RWPE2 (cell line): ENCODE measurements around the gene IL22RA1.
A peak's percentile ranks its signal among the peaks of the same experiment; 100 is the strongest.

Experiments
- ATAC-seq: fragments of 200-7000 bp; cut with Tn5 transposase; 3 replicates; pipeline ENCODE4 v1.9.1; 2021; ENCODE audit warnings: low read depth
- DNase-seq: peaks from one replicate; pipeline ENCODE4 v3.0.0-alpha.2; 2020; ENCODE audit warnings: low spot score
- H3K27ac ChIP-seq: fragments of 450-650 bp; 2 replicates; pipeline ENCODE4 v1.5.1; 2017; ENCODE audit warnings: mild to moderate bottlenecking; ENCODE audit not compliant: poor library complexity, severe bottlenecking
- H3K27me3 ChIP-seq: fragments of 250-450 bp; sonication (Bioruptor Pico); 2 replicates; pipeline ENCODE4 v1.5.1; 2021; ENCODE audit warnings: mild to moderate bottlenecking, moderate library complexity; ENCODE audit not compliant: insufficient read depth, poor library complexity, severe bottlenecking
- H3K36me3 ChIP-seq: fragments of 250-450 bp; sonication (Bioruptor Pico); 2 replicates; pipeline ENCODE4 v1.5.1; 2020; ENCODE audit warnings: low read depth, mild to moderate bottlenecking, moderate library complexity
- H3K4me1 ChIP-seq: fragments of 250-450 bp; sonication (Bioruptor Pico); 2 replicates; pipeline ENCODE4 v1.5.1; 2021; ENCODE audit warnings: mild to moderate bottlenecking, moderate library complexity; ENCODE audit not compliant: insufficient read depth, poor library complexity, severe bottlenecking
- H3K4me3 ChIP-seq: fragments of 250-450 bp; sonication (Bioruptor Pico); 2 replicates; pipeline ENCODE4 v1.5.1; 2021; ENCODE audit warnings: mild to moderate bottlenecking, moderate library complexity; ENCODE audit not compliant: severe bottlenecking
- H3K9me3 ChIP-seq: fragments of 250-450 bp; sonication (Bioruptor Pico); 2 replicates; pipeline ENCODE4 v1.5.1; 2021; ENCODE audit warnings: mild to moderate bottlenecking, moderate library complexity; ENCODE audit not compliant: severe bottlenecking
- TF ChIP-seq, protein P1 (sequence below): fragments of 450-650 bp; IDR thresholded peaks from one replicate; pipeline ENCODE4 v1.5.1; 2017; ENCODE audit warnings: mild to moderate bottlenecking, moderate library complexity; ENCODE audit not compliant: poor library complexity, severe bottlenecking

IL22RA1 gene

DNA sequence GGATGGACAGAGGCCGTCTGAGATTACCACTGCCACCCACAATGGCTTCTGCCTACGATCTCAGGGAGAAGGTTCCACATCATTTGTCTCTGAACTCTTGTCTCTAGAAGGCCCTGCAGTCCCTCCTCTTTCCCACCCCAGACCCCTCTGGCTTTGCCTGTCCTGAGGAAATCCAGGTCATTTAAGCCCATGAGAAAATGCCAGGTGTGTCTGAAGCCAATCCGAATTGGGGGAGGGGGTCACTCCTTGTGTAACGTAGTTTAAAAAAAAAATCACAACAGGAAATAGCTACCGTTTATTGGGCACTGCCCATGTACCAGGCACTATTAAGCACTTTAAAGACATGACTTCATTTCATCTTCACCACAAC, 23.5 kb downstream of the IL22RA1 start:
- peaks cover 21% of the 10 kb centered on the region for H3K4me1 ChIP-seq
- no peak overlapping the region for H3K4me3 ChIP-seq
- ATAC-seq (no peak), DNase-seq (no peak)
- H3K9me3 ChIP-seq = no peaks in the 10 kb centered on the region
- H3K27ac ChIP-seq = peak overlapping the region; percentile 45
- H3K27me3 ChIP-seq = no peaks in the 10 kb centered on the region
- H3K36me3 ChIP-seq = no peaks in the 10 kb centered on the region
- TF ChIP-seq, protein P1, sequence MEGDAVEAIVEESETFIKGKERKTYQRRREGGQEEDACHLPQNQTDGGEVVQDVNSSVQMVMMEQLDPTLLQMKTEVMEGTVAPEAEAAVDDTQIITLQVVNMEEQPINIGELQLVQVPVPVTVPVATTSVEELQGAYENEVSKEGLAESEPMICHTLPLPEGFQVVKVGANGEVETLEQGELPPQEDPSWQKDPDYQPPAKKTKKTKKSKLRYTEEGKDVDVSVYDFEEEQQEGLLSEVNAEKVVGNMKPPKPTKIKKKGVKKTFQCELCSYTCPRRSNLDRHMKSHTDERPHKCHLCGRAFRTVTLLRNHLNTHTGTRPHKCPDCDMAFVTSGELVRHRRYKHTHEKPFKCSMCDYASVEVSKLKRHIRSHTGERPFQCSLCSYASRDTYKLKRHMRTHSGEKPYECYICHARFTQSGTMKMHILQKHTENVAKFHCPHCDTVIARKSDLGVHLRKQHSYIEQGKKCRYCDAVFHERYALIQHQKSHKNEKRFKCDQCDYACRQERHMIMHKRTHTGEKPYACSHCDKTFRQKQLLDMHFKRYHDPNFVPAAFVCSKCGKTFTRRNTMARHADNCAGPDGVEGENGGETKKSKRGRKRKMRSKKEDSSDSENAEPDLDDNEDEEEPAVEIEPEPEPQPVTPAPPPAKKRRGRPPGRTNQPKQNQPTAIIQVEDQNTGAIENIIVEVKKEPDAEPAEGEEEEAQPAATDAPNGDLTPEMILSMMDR = no peak

DNA sequence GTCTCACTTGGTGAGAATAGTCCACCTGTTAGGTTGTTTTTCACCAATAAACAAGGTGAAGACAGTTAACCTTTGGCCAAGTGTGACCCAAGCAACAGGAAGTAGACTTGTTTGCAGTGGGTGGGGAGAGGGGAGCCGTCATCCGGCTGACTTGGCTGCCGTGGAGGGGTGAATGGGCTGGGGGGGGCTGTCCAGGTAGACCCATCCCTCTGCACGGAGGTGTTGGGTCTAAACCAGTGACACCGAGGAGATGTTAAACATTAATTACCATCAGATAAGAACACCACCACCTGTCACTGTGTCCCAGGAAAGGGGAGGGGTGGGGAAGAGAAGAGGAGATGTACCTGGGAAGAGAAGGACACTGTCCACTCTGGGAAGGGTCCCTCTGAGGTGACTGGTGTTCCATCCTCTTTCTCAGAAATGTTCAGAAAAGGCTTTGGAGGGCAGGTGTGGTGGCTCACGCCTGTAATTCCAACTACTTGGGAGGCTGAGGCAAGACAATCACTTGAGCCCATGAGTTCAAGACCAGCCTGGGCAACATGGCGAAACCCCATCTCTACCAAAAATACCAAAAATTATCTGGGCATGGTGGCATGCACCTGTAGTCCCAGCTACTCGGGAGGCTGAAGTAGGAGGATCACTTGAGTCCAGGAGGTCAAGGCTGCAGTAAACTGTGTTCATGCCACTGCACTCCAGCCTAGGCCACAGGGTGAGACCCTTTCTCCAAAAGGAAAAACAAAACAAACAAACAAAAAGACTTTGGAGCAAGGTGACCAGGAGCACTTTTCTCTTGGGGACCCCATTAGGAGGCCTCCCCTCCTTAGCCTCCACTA, 24.3 kb downstream of the IL22RA1 start:
- DNase-seq (no peak), ATAC-seq (no peak)
- peak overlapping the region; percentile 10 for H3K27ac ChIP-seq
- no peaks in the 10 kb centered on the region for H3K36me3 ChIP-seq
- H3K27me3 ChIP-seq = no peaks in the 10 kb centered on the region
- no peak overlapping the region for H3K4me3 ChIP-seq
- TF ChIP-seq, protein P1 = no peak
- H3K9me3 ChIP-seq = no peaks in the 10 kb centered on the region
- H3K4me1 ChIP-seq = peaks cover 21% of the 10 kb centered on the region

DNA sequence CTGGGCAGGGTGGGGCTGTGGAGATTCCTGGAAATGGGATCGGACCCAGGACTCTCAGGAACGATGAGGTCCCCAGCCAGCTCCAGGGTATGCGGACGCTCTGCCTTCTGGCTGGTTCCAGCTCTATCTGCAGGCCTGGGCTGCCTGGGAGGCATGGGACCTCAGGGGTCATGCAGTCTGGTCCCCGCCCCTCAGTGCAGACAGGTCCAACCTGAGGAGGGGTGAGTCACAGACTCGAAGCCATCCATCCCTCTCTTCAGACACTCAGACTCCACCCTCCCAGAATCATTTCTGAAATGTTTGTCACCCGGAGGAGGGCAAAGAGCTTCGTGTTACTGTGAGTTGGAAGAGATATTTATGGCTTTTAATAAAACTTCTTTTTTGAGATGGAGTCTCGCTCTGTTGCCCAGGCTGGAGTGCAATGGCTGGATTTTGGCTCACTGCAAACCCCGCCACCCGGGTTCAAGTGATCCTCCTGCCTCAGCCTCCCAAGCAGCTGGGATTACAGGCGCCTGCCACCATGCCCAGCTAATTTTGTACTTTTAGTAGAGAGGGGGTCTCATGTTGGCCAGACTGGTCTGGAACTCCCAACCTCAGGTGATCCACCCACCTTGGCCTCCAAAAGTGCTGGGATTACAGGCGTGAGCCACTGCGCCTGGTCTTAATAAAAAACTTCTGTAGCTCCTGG, 25.1 kb downstream of the IL22RA1 start:
- Histone ChIP-seq H3K36me3 (no peaks in the 10 kb centered on the region), H3K4me3 (no peak overlapping the region), H3K27me3 (no peaks in the 10 kb centered on the region), H3K4me1 (peaks cover 21% of the 10 kb centered on the region), H3K27ac (peak overlapping the region; percentile 10), H3K9me3 (no peaks in the 10 kb centered on the region)
- DNase-seq (no peak), ATAC-seq (peak; percentile 84)
- TF ChIP-seq, protein P1 = no peak

DNA sequence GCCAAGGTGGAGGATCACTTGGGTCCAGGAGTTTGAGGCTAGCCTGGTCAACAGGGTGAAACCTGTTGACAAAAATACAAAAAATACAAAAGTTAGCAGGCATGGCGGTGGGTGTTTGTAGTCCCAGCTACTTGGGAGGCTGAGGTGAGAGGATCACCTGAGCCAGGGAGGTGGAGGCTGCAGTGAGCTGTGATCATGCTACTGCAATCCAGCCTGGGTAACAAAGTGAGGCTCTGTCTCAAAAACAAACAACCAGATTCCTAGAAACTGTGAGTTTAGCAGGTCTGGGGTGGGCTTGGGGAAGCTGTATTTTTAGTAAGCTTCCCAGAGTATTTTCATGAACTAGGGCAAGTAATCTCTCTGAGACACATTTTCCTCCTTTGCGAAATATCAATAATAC, 25.8 kb downstream of the IL22RA1 start:
- DNase-seq (no peak), ATAC-seq (no peak)
- H3K4me3 ChIP-seq = no peak overlapping the region
- peak overlapping the region; percentile 10 for H3K27ac ChIP-seq
- H3K36me3 ChIP-seq = no peaks in the 10 kb centered on the region
- no peaks in the 10 kb centered on the region for H3K27me3 ChIP-seq
- TF ChIP-seq, protein P1 = no peak
- H3K4me1 ChIP-seq = peaks cover 21% of the 10 kb centered on the region
- H3K9me3 ChIP-seq = no peaks in the 10 kb centered on the region

DNA sequence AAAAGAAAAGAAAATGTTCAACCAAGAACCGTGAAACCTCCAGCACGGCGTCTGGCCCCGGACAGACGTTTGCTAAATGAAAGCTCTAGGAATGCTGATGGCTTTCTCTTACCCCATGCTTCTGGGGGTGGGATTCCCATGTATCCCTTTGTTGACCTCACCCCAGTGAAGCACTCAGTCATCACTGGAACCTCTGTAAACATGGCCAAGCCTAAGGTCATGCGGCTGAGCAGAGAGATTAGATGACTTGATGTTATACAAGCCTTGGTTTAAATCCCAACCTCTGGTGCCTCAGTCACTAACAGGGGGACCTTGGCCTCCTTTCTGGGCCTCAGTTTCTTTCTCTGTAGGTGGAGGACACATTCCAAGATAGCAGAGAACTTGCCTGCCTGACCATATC, 28.2 kb downstream of the IL22RA1 start:
- Histone ChIP-seq H3K27me3 (no peaks in the 10 kb centered on the region), H3K36me3 (no peaks in the 10 kb centered on the region), H3K4me1 (peaks cover 22% of the 10 kb centered on the region), H3K4me3 (no peak overlapping the region), H3K9me3 (no peaks in the 10 kb centered on the region), H3K27ac (no peak overlapping the region)
- DNase-seq (no peak), ATAC-seq (no peak)
- TF ChIP-seq, protein P1 = no peak
